Activated CD4-positive, alpha-beta T cell treated with anti-CD3 and anti-CD28 coated beads, Interleukin-2, amount 10 ng/mL, durations not matched to agents 7 days and 5 days (primary cell): Measurements from ENCODE around the gene VASP. TPM values are rescaled to one million over a fixed set of nuclear protein-coding genes. Genes with fewer than 3 reads are reported as not detected.
A peak's percentile ranks its signal among the peaks of the same experiment; 100 is the strongest.

Experiments used
- CTCF ChIA-PET: fragments of 350-600 bp; sonication (Branson Sonifier 250); formaldehyde crosslinking; loops from one replicate; lab custom pipeline; 2021; ENCODE audit warnings: antibody characterized with exemption; lab: Charles Lee
- POLR2A ChIA-PET: fragments of 350-600 bp; sonication (Branson Sonifier 250); formaldehyde crosslinking; loops from one replicate; lab custom pipeline; 2021; ENCODE audit warnings: antibody characterized with exemption; lab: Charles Lee
- DNase-seq: peaks from one replicate; pipeline ENCODE4 v3.0.0-alpha.2; 2020
- H3K27ac Mint-ChIP-seq: one replicate; pipeline ENCODE4 v1.8.0; 2021; ENCODE audit warnings: mild to moderate bottlenecking, moderate library complexity, mixed read lengths
- H3K27me3 Mint-ChIP-seq: one replicate; pipeline ENCODE4 v1.8.0; 2021; ENCODE audit warnings: mixed read lengths
- H3K36me3 Mint-ChIP-seq: one replicate; pipeline ENCODE4 v1.8.0; 2021; ENCODE audit warnings: low read depth, mixed read lengths
- H3K4me1 Mint-ChIP-seq: one replicate; pipeline ENCODE4 v1.8.0; 2021; ENCODE audit warnings: mixed read lengths
- H3K4me3 Mint-ChIP-seq: one replicate; pipeline ENCODE4 v1.8.0; 2021; ENCODE audit warnings: mild to moderate bottlenecking, moderate library complexity, mixed read lengths
- H3K9me3 Mint-ChIP-seq: one replicate; pipeline ENCODE4 v1.8.0; 2021; ENCODE audit warnings: mixed read lengths
- total RNA-seq, 2 experiments: library from RNA; stranded (reverse); gene quantifications; one replicate each; pipeline ENCODE4 v1.2.3, GENCODE V29; 2021

The VASP gene
- total RNA-seq, 2 experiments from 2014 or later = 143 to 157 TPM

- H3K36me3 Mint-ChIP-seq = no peaks in the 10 kb centered on the region
- no peak overlapping the region for H3K4me3 Mint-ChIP-seq
- no peaks in the 10 kb centered on the region for H3K27me3 Mint-ChIP-seq
- H3K27ac Mint-ChIP-seq = no peak overlapping the region
- POLR2A ChIA-PET = no interaction called here
- no peak for DNase-seq
- H3K4me1 Mint-ChIP-seq = peaks cover 15% of the 10 kb centered on the region
- no peaks in the 10 kb centered on the region for H3K9me3 Mint-ChIP-seq
- CTCF ChIA-PET = interaction anchor here (0.9 to 2.1 kb wide), 6 partner anchors 8 to 118 kb away, joined by 3 to 16 read pairs (median 3); no protein-coding TSS in a partner anchor
Observed at GRCh38 chr19:45556835-45557234, 49.6 kb downstream of the VASP start.

GRCh38 chr19:45558399-45558878 is 51.2 kb downstream of the VASP start:
- Mint-ChIP-seq H3K4me1 (peaks cover 24% of the 10 kb centered on the region), H3K36me3 (peaks cover 3% of the 10 kb centered on the region), H3K9me3 (no peaks in the 10 kb centered on the region), H3K4me3 (no peak overlapping the region), H3K27me3 (no peaks in the 10 kb centered on the region), H3K27ac (no peak overlapping the region)
- POLR2A ChIA-PET = interaction anchor here (0.6 kb wide), 1 partner anchor 42 kb away, joined by 5 read pairs; no protein-coding TSS in a partner anchor
- DNase-seq = peak; percentile 83
- CTCF ChIA-PET = interaction anchor here (0.5 to 2.1 kb wide), 28 partner anchors 9 to 193 kb away, joined by 3 to 16 read pairs (median 4); partner anchors contain the start of genes EML2, ERCC1, PPM1N and QPCTL

- POLR2A ChIA-PET = no interaction called here
- peaks cover 34% of the 10 kb centered on the region for H3K4me1 Mint-ChIP-seq
- no peak for DNase-seq
- no peak overlapping the region for H3K27ac Mint-ChIP-seq
- CTCF ChIA-PET = interaction anchor here (0.5 to 0.8 kb wide), 2 partner anchors 24 to 47 kb away, joined by 3 to 4 read pairs; no protein-coding TSS in a partner anchor
- no peak overlapping the region for H3K4me3 Mint-ChIP-seq
- no peaks in the 10 kb centered on the region for H3K27me3 Mint-ChIP-seq
- H3K36me3 Mint-ChIP-seq = peaks cover 3% of the 10 kb centered on the region
- H3K9me3 Mint-ChIP-seq = no peaks in the 10 kb centered on the region
Observed at GRCh38 chr19:45560038-45560437, 52.8 kb downstream of the VASP start.

- H3K4me1 Mint-ChIP-seq = peaks cover 34% of the 10 kb centered on the region
- ChIA-PET CTCF (no interaction called here), POLR2A (no interaction called here)
- DNase-seq = no peak
- H3K4me3 Mint-ChIP-seq = no peak overlapping the region
- H3K27ac Mint-ChIP-seq = no peak overlapping the region
- peaks cover 3% of the 10 kb centered on the region for H3K36me3 Mint-ChIP-seq
- H3K9me3 Mint-ChIP-seq = no peaks in the 10 kb centered on the region
- no peaks in the 10 kb centered on the region for H3K27me3 Mint-ChIP-seq
Observed at GRCh38 chr19:45560686-45561085, 53.4 kb downstream of the VASP start.

GRCh38 chr19:45564131-45564780 is 57.0 kb downstream of the VASP start:
- no peak overlapping the region for H3K4me3 Mint-ChIP-seq
- H3K4me1 Mint-ChIP-seq = peaks cover 26% of the 10 kb centered on the region
- no peaks in the 10 kb centered on the region for H3K9me3 Mint-ChIP-seq
- no peak for DNase-seq
- H3K27me3 Mint-ChIP-seq = no peaks in the 10 kb centered on the region
- ChIA-PET CTCF (interaction anchor here (1.0 kb wide), 1 partner anchor 75 kb away, joined by 3 read pairs; no protein-coding TSS in a partner anchor), POLR2A (no interaction called here)
- H3K36me3 Mint-ChIP-seq = peaks cover 3% of the 10 kb centered on the region
- peak overlapping the region; percentile 50 for H3K27ac Mint-ChIP-seq

- no peaks in the 10 kb centered on the region for H3K27me3 Mint-ChIP-seq
- POLR2A ChIA-PET = no interaction called here
- H3K36me3 Mint-ChIP-seq = peaks cover 2% of the 10 kb centered on the region
- H3K9me3 Mint-ChIP-seq = no peaks in the 10 kb centered on the region
- DNase-seq = no peak
- H3K27ac Mint-ChIP-seq = no peak overlapping the region
- H3K4me3 Mint-ChIP-seq = no peak overlapping the region
- H3K4me1 Mint-ChIP-seq = peaks cover 18% of the 10 kb centered on the region
- CTCF ChIA-PET = interaction anchor here (1.2 kb wide), 1 partner anchor 89 kb away, joined by 3 read pairs; no protein-coding TSS in a partner anchor
Observed at GRCh38 chr19:45567609-45568008, 60.3 kb downstream of the VASP start.

GRCh38 chr19:45568732-45569131 is 61.5 kb downstream of the VASP start:
- no peak for DNase-seq
- Mint-ChIP-seq H3K27ac (no peak overlapping the region), H3K4me3 (no peak overlapping the region), H3K4me1 (peaks cover 9% of the 10 kb centered on the region), H3K36me3 (no peaks in the 10 kb centered on the region), H3K27me3 (no peaks in the 10 kb centered on the region), H3K9me3 (no peaks in the 10 kb centered on the region)
- ChIA-PET CTCF (interaction anchor here (1.2 kb wide), 1 partner anchor 90 kb away, joined by 3 read pairs; no protein-coding TSS in a partner anchor), POLR2A (no interaction called here)

GRCh38 chr19:45569619-45570421 is 62.5 kb downstream of the VASP start:
- ChIA-PET POLR2A (no interaction called here), CTCF (interaction anchor here (0.9 to 1.1 kb wide), 2 partner anchors 131 to 170 kb away, joined by 3 to 4 read pairs; no protein-coding TSS in a partner anchor)
- no peaks in the 10 kb centered on the region for H3K4me1 Mint-ChIP-seq
- H3K36me3 Mint-ChIP-seq = no peaks in the 10 kb centered on the region
- no peak overlapping the region for H3K27ac Mint-ChIP-seq
- no peaks in the 10 kb centered on the region for H3K9me3 Mint-ChIP-seq
- no peaks in the 10 kb centered on the region for H3K27me3 Mint-ChIP-seq
- H3K4me3 Mint-ChIP-seq = no peak overlapping the region
- DNase-seq = peak; percentile 57

- ChIA-PET CTCF (interaction anchor here (1.2 kb wide), 1 partner anchor 13 kb away, joined by 3 read pairs; no protein-coding TSS in a partner anchor), POLR2A (no interaction called here)
- H3K27ac Mint-ChIP-seq = no peak overlapping the region
- H3K4me3 Mint-ChIP-seq = no peak overlapping the region
- DNase-seq = no peak
- no peaks in the 10 kb centered on the region for H3K9me3 Mint-ChIP-seq
- H3K27me3 Mint-ChIP-seq = no peaks in the 10 kb centered on the region
- H3K36me3 Mint-ChIP-seq = no peaks in the 10 kb centered on the region
- H3K4me1 Mint-ChIP-seq = peaks cover 1% of the 10 kb centered on the region
Observed at GRCh38 chr19:45571457-45572220, 64.4 kb downstream of the VASP start.

GRCh38 chr19:45574526-45574925 is 67.2 kb downstream of the VASP start:
- Mint-ChIP-seq H3K27me3 (no peaks in the 10 kb centered on the region), H3K4me3 (no peak overlapping the region), H3K36me3 (peaks cover 2% of the 10 kb centered on the region), H3K4me1 (peaks cover 10% of the 10 kb centered on the region), H3K9me3 (no peaks in the 10 kb centered on the region), H3K27ac (no peak overlapping the region)
- ChIA-PET CTCF (interaction anchor here (0.6 to 2.0 kb wide), 4 partner anchors 16 to 943 kb away, joined by 3 to 7 read pairs (median 3); no protein-coding TSS in a partner anchor), POLR2A (interaction anchor here (0.6 kb wide), 1 partner anchor 118 kb away, joined by 3 read pairs; the partner anchor contains the start of gene QPCTL)
- DNase-seq = no peak

- Mint-ChIP-seq H3K27me3 (no peaks in the 10 kb centered on the region), H3K4me1 (peaks cover 10% of the 10 kb centered on the region), H3K9me3 (no peaks in the 10 kb centered on the region), H3K4me3 (no peak overlapping the region), H3K27ac (no peak overlapping the region), H3K36me3 (peaks cover 2% of the 10 kb centered on the region)
- ChIA-PET POLR2A (interaction anchor here (0.6 kb wide), 1 partner anchor 117 kb away, joined by 3 read pairs; the partner anchor contains the start of gene QPCTL), CTCF (interaction anchor here (2.0 kb wide), 1 partner anchor 17 kb away, joined by 7 read pairs; no protein-coding TSS in a partner anchor)
- DNase-seq = no peak
Observed at GRCh38 chr19:45575216-45575615, 67.9 kb downstream of the VASP start.
